Erythroblast (primary cell): Measurements from ENCODE around the gene HENMT1.

Source experiments
- GATA1 ChIP-seq: IDR thresholded peaks from 2 replicates; pipeline ENCODE4 v1.6.1; 2011; ENCODE audit warnings: low read depth, mild to moderate bottlenecking, control low read depth, low read length, moderate library complexity
- POLR2A ChIP-seq: IDR thresholded peaks from 2 replicates; pipeline ENCODE4 v1.6.1; 2011; ENCODE audit warnings: mild to moderate bottlenecking, low read length

DNA sequence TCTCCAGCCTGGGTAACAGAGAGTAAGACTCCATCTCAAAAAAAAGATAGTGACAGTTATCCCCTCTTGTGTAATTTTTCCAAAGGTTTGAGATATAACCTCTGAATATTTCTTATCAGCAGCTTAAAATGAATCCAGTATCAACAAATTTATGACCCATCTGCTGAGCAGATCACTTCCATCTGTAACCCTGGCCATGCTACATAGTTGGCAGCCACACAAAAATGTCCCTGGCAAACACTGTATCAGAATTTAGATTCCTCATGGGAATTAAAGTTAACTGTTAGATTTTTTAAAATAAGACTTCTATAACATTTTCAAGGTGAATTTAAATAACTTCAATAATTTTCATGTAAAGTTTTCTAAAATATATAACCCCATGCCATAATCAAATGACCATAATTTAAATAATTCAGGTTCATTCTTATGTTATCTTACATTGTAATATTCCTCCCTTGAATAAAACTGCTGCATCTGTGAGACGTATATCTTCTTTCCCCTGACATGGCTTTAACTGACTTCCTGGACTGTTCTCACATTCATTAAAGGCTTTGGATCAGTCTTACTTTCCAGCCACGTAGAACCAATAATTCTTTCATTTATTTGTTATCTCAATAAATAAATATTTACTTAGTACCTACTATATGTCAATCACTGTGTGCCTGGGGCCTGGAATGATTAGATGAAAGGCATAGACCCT is 25.9 kb upstream of the HENMT1 start:
- TF ChIP-seq POLR2A (no peak), GATA1 (no peak)
